Right lobe of liver (tissue), 6 donors: ENCODE measurements around the gene RAB25. TPM values are rescaled to one million over a fixed set of nuclear protein-coding genes. Genes with fewer than 3 reads are reported as not detected.

Source experiments
- ATAC-seq, 4 donors: fragments of 200-7000 bp; cut with Tn5 transposase; one replicate each; pipeline ENCODE4 v1.9.1; 2020; ENCODE audit warnings: mild to moderate bottlenecking in 4 of 4, moderate library complexity in 4 of 4
- DNase-seq, 3 donors: peaks; one replicate each; pipeline ENCODE4 v3.0.0-alpha.2; 2020
- H3K27ac ChIP-seq, 3 donors: fragments of 200-600 bp; one replicate each; pipeline ENCODE4 v1.8.0; 2022
- H3K27me3 ChIP-seq, 2 donors: fragments of 200-600 bp; one replicate each; pipeline ENCODE4 v1.8.0; 2022
- H3K36me3 ChIP-seq, 4 donors: fragments of 200-600 bp; sonication (generic) in 1 of 4; one replicate each; pipeline versions ENCODE4 v1.5.1 to v1.8.0; 2017 to 2022; ENCODE audit warnings: control low read depth in 1 of 4
- H3K4me1 ChIP-seq, 4 donors: fragments of 200-600 bp; sonication (generic) in 1 of 4; one replicate each; pipeline versions ENCODE4 v1.5.1 to v1.8.0; 2017 to 2022; ENCODE audit warnings: control low read depth in 1 of 4
- H3K4me3 ChIP-seq, 3 donors: fragments of 200-600 bp; one replicate each; pipeline ENCODE4 v1.8.0; 2022
- H3K9me3 ChIP-seq, 4 donors: fragments of 200-600 bp; sonication (generic) in 1 of 4; one replicate each; pipeline versions ENCODE4 v1.5.1 to v1.8.0; 2017 to 2022; ENCODE audit warnings: control low read depth in 1 of 4
- POLR2A ChIP-seq: fragments of 450-650 bp; IDR thresholded peaks from one replicate; pipeline ENCODE4 v1.6.1; 2017; ENCODE audit warnings: antibody characterized with exemption, mild to moderate bottlenecking
- WGBS: methylation state at CpG from one replicate; pipeline ENCODE4 v1.1.6; 2018; ENCODE audit warnings: low coverage, low lambda C conversion rate; ENCODE audit not compliant: insufficient coverage; ENCODE audit errors: missing lambda C conversion rate; 5-methylcytosine and 5-hydroxymethylcytosine counted together
- intact Hi-C, 2 donors: fragments of 100-400 bp; cut with DNase I; formaldehyde crosslinking; loops; one replicate each; pipeline versions ENCODE4 v1.11.2 to v1.14.1; 2022
- total RNA-seq, 6 experiments: library from RNA; depleted of rRNA in 2 of 6; stranded (reverse); fragments of >200 nt in 2 of 6; fragmentation: NEBNext Ultra II Directional in 3 of 6; extraction: Animal tissue kit (Norgen Biotek cat#: 25700) in 3 of 6; gene quantifications; one replicate each; pipeline versions ENCODE4 v1.1.0 to v1.2.4, GENCODE V29; 2016 to 2023
- TF ChIP-seq, protein P1 (sequence below), 4 donors: fragments of 200-600 bp in 3 of 4; fragments of 450-650 bp in 1 of 4; IDR thresholded peaks; one replicate each; pipeline versions ENCODE4 v1.5.1 to v1.8.0; 2016 to 2022; ENCODE audit warnings: antibody characterized with exemption in 4 of 4, mild to moderate bottlenecking in 2 of 4
- donor health status: DM: no; HTN: yes; CAD: no.
- donor health status: DM: no; HTN: no; CAD: no.
- donor health status: DM: no; HTN: no; CAD: no.
- donor health status: DM: no; HTN: yes; CAD: no.
- donor health status: DM: no; HTN: yes; CAD: no.

The RAB25 gene
- total RNA-seq, 6 experiments from 2014 or later = 0.40 to 3.2 (median 0.77) TPM

DNA sequence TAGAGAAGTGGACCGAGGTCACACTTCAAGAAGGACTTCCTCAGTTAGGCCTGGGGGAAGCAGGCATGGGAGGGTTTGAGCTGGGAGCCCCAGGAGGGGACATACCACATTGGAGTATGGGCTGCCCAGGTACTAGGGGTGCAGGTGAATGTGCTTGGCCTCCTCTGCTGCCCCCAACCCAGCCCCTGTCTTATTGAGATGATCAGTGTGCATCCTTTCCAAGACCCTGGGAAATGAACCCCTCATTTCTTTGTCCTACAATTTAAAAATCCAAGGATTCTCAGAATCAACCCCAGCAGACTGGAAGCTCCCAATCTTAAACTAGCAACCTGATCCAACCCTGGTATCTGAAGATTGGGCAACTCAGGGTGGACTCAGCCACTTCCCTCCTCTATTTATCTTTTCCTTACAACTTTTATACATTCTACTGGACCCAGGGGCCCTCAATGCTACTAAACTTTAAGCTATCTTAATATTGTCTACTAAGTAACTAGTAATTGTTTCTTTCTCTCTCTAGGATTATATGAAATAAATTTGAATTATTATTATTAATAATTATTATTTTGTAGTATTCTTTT lies 12.2 kb downstream of the RAB25 start:
- no peak for TF ChIP-seq POLR2A
- TF ChIP-seq, protein P1, sequence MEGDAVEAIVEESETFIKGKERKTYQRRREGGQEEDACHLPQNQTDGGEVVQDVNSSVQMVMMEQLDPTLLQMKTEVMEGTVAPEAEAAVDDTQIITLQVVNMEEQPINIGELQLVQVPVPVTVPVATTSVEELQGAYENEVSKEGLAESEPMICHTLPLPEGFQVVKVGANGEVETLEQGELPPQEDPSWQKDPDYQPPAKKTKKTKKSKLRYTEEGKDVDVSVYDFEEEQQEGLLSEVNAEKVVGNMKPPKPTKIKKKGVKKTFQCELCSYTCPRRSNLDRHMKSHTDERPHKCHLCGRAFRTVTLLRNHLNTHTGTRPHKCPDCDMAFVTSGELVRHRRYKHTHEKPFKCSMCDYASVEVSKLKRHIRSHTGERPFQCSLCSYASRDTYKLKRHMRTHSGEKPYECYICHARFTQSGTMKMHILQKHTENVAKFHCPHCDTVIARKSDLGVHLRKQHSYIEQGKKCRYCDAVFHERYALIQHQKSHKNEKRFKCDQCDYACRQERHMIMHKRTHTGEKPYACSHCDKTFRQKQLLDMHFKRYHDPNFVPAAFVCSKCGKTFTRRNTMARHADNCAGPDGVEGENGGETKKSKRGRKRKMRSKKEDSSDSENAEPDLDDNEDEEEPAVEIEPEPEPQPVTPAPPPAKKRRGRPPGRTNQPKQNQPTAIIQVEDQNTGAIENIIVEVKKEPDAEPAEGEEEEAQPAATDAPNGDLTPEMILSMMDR (IDR thresholded peaks at IDR 0.05) = no peak
- no peaks in the 10 kb centered on the region for H3K9me3 ChIP-seq
- no peak for ATAC-seq
- 0% methylated on average over 1 of the region's 1 CpG for WGBS
- no peak overlapping the region for H3K27ac ChIP-seq
- H3K27me3 ChIP-seq = no peaks in the 10 kb centered on the region
- no peaks in the 10 kb centered on the region for H3K36me3 ChIP-seq
- DNase-seq = no peak
- H3K4me3 ChIP-seq = no peak overlapping the region
- intact Hi-C loops = no loop called here
- peaks cover 0 to 37% (median 13%) of the 10 kb centered on the region in 4 donors for H3K4me1 ChIP-seq

DNA sequence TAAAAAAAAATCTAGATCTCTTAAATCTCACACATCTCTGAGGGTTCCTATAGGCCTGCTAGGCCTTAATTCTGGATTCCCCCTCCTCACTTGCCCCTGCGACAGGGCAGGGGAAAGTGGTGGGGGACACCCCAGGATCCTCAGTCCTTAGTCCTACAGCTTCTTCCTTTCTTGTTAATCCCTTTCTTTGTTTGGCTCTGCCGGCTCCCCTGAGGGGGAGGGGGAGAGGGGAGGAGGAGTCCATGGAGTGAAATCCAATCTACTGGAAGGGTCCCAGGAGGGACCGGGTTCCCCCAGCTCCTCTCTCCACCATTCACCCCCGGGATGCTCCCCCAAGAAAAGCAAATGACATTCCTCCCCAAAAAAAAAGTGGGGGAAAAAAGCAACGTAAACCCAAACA lies 12.8 kb downstream of the RAB25 start:
- H3K4me3 ChIP-seq = no peak overlapping the region
- TF ChIP-seq, protein P1 (IDR thresholded peaks at IDR 0.05) = no peak
- no peak overlapping the region for H3K27ac ChIP-seq
- no peaks in the 10 kb centered on the region for H3K36me3 ChIP-seq
- intact Hi-C loops = no loop called here
- no peaks in the 10 kb centered on the region for H3K27me3 ChIP-seq
- no peak for DNase-seq
- no peak for ATAC-seq
- peaks cover 0 to 37% (median 13%) of the 10 kb centered on the region in 4 donors for H3K4me1 ChIP-seq
- no peaks in the 10 kb centered on the region for H3K9me3 ChIP-seq
- WGBS = 61% methylated on average over 5 of the region's 5 CpGs

DNA sequence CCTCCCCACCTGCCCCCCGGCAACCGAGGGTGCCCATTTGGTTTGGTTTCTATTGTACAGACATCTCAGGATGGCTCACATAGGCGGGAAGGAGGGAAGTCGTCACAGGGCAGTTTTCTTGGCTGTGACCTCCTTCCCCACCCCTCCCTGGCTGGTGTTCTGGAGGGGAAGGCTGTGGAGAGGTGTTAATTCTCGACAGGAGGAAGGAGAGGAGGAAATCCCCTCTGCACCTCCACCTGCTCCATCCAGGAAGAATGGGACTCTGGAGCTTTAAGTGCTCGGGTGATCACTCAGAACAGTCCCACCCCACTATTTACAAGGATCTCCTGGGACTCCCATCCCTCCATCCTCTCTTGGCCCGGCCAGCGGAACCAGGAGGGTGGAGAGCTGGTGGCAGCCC lies 13.7 kb downstream of the RAB25 start:
- intact Hi-C loops = no loop called here
- no peaks in the 10 kb centered on the region for H3K36me3 ChIP-seq
- no peak for DNase-seq
- ATAC-seq = no peak
- WGBS = 51% methylated on average over 2 of the region's 8 CpGs
- H3K4me1 ChIP-seq = peaks cover 0 to 33% (median 9%) of the 10 kb centered on the region in 4 donors
- no peak overlapping the region for H3K4me3 ChIP-seq
- H3K27me3 ChIP-seq = no peaks in the 10 kb centered on the region
- no peak overlapping the region for H3K27ac ChIP-seq
- H3K9me3 ChIP-seq = no peaks in the 10 kb centered on the region
- TF ChIP-seq, protein P1 (IDR thresholded peaks at IDR 0.05) = no peak
- no peak for TF ChIP-seq POLR2A

DNA sequence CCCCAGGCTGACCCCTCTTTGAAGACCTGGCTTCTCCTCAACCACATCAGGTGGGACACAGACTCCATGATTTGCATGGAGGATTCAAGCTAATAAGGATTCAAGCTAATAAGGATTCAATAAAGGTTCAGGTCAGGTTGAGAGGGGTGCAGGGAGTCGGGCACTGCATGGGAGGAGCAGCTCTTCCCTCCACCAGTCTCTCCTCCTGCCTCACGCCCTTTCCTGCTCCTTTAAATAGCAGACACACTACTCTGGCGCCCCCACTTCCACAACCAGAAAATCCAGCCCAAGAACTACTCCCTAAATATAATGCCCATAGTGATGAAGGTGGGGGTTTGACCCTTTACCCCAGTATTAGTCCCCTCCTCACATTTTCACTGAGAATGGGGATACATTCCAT lies 14.2 kb downstream of the RAB25 start:
- H3K36me3 ChIP-seq = no peaks in the 10 kb centered on the region
- no peaks in the 10 kb centered on the region for H3K9me3 ChIP-seq
- WGBS = 24% methylated on average over 3 of the region's 3 CpGs
- no peak for DNase-seq
- peaks cover 0 to 30% (median 7%) of the 10 kb centered on the region in 4 donors for H3K4me1 ChIP-seq
- no peak for ATAC-seq
- no peaks in the 10 kb centered on the region for H3K27me3 ChIP-seq
- H3K27ac ChIP-seq = peak overlapping the region in 1 of 3 donors; percentile 67
- intact Hi-C loops = no loop called here
- peak overlapping the region in 2 of 3 donors; percentile 76 to 79 for H3K4me3 ChIP-seq
- TF ChIP-seq POLR2A = no peak
- TF ChIP-seq, protein P1 (IDR thresholded peaks at IDR 0.05) = no peak
